Neural progenitor cell (in vitro differentiated cells): ENCODE results near the gene KIF26A.

ENCODE experiments used
- EZH2 ChIP-seq: fragments of 200-600 bp; sonication (generic); IDR thresholded peaks from 2 replicates; pipeline ENCODE4 v1.6.1; 2017; ENCODE audit warnings: antibody characterized with exemption, mild to moderate bottlenecking, moderate library complexity
- EZH2phosphoT487 ChIP-seq: fragments of 200-600 bp; sonication (generic); IDR thresholded peaks from 2 replicates; pipeline ENCODE4 v1.6.1; 2017; ENCODE audit warnings: antibody characterized with exemption
- TF ChIP-seq, protein P1 (sequence below): fragments of 200-600 bp; sonication (generic); IDR thresholded peaks from 2 replicates; pipeline ENCODE4 v1.5.1; 2017; ENCODE audit warnings: antibody characterized with exemption, mild to moderate bottlenecking

GRCh38 chr14:104228221-104228620 is 89.8 kb downstream of the KIF26A start:
- TF ChIP-seq, protein P1, sequence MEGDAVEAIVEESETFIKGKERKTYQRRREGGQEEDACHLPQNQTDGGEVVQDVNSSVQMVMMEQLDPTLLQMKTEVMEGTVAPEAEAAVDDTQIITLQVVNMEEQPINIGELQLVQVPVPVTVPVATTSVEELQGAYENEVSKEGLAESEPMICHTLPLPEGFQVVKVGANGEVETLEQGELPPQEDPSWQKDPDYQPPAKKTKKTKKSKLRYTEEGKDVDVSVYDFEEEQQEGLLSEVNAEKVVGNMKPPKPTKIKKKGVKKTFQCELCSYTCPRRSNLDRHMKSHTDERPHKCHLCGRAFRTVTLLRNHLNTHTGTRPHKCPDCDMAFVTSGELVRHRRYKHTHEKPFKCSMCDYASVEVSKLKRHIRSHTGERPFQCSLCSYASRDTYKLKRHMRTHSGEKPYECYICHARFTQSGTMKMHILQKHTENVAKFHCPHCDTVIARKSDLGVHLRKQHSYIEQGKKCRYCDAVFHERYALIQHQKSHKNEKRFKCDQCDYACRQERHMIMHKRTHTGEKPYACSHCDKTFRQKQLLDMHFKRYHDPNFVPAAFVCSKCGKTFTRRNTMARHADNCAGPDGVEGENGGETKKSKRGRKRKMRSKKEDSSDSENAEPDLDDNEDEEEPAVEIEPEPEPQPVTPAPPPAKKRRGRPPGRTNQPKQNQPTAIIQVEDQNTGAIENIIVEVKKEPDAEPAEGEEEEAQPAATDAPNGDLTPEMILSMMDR: no peak
- TF ChIP-seq EZH2 (no peak), EZH2phosphoT487 (no peak)
